CD4-positive, alpha-beta T cell (primary cell): ENCODE results near the gene IGFALS. TPM values are rescaled to one million over a fixed set of nuclear protein-coding genes. Genes with fewer than 3 reads are reported as not detected.

Experiments
- ATAC-seq: fragments of 200-7000 bp; cut with Tn5 transposase; one replicate; pipeline ENCODE4 v1.10.0; 2022; ENCODE audit warnings: mild to moderate bottlenecking; ENCODE audit not compliant: poor library complexity
- CTCF ChIA-PET: fragments of 350-600 bp; sonication (Branson Sonifier 250); formaldehyde crosslinking; loops from one replicate; lab custom pipeline; 2021; ENCODE audit warnings: antibody characterized with exemption, inconsistent platforms; lab: Charles Lee
- POLR2A ChIA-PET: fragments of 350-600 bp; sonication (Branson Sonifier 250); formaldehyde crosslinking; loops from one replicate; lab custom pipeline; 2021; ENCODE audit warnings: antibody characterized with exemption, inconsistent platforms; lab: Charles Lee
- DNase-seq, 14 experiments: peaks; one replicate each; pipeline ENCODE4 v3.0.0-alpha.2; 2013 to 2020; ENCODE audit warnings: mixed read lengths in 2 of 14
- H3K27ac ChIP-seq, 2 donors: one replicate each; pipeline versions ENCODE4 v1.5.1 to v1.7.0; 2013; ENCODE audit warnings: low read length in 2 of 2, low read depth in 1 of 2, mild to moderate bottlenecking in 1 of 2
- H3K27me3 ChIP-seq, 2 experiments: 1 replicate in 1 of 2; 2 replicates in 1 of 2; pipeline versions ENCODE4 v1.6.1 to v1.7.0; 2013; ENCODE audit warnings: low read length in 2 of 2, control low read depth in 1 of 2, mild to moderate bottlenecking in 1 of 2, moderate library complexity in 1 of 2; ENCODE audit not compliant: insufficient read depth in 2 of 2, control insufficient read depth in 1 of 2
- H3K36me3 ChIP-seq: one replicate; pipeline ENCODE4 v1.6.1; 2013; ENCODE audit warnings: low read length, control low read depth; ENCODE audit not compliant: insufficient read depth
- H3K4me1 ChIP-seq: one replicate; pipeline ENCODE4 v1.6.1; 2013; ENCODE audit warnings: low read length, control low read depth; ENCODE audit not compliant: insufficient read depth
- H3K4me3 ChIP-seq: one replicate; pipeline ENCODE4 v1.5.1; 2013; ENCODE audit warnings: mild to moderate bottlenecking, low read length, moderate library complexity
- H3K9me3 ChIP-seq, 2 experiments: 1 replicate in 1 of 2; 2 replicates in 1 of 2; pipeline versions ENCODE4 v1.6.1 to v1.7.0; 2013; ENCODE audit warnings: low read length in 2 of 2, mild to moderate bottlenecking in 2 of 2, control low read depth in 1 of 2, moderate library complexity in 1 of 2; ENCODE audit not compliant: control insufficient read depth in 1 of 2, insufficient read depth in 1 of 2
- H3K27ac Mint-ChIP-seq: one replicate; pipeline ENCODE4 v1.8.0; 2020; ENCODE audit warnings: mixed read lengths
- H3K27me3 Mint-ChIP-seq: one replicate; pipeline ENCODE4 v1.8.0; 2021; ENCODE audit warnings: mixed read lengths
- H3K36me3 Mint-ChIP-seq: one replicate; pipeline ENCODE4 v1.8.0; 2021; ENCODE audit warnings: low read depth, mixed read lengths
- H3K4me1 Mint-ChIP-seq: one replicate; pipeline ENCODE4 v1.8.0; 2021; ENCODE audit warnings: low read depth, mixed read lengths
- H3K4me3 Mint-ChIP-seq: one replicate; pipeline ENCODE4 v1.8.0; 2020; ENCODE audit warnings: mild to moderate bottlenecking, mixed read lengths
- H3K9me3 Mint-ChIP-seq: one replicate; pipeline ENCODE4 v1.8.0; 2020; ENCODE audit warnings: mixed read lengths
- intact Hi-C, 2 experiments: fragments of 100-400 bp; cut with DNase I in 1 of 2; cut with micrococcal nuclease in 1 of 2; formaldehyde crosslinking; loops; one replicate each; pipeline versions ENCODE4 v1.15.1 to v1.9.0; 2023 to 2025; cut with DNase I, micrococcal nuclease
- total RNA-seq, 174 experiments: library from RNA in 2 of 174; stranded (reverse) in 2 of 174; gene quantifications; one replicate each; pipeline ENCODE4 v1.2.3 and lab custom pipeline; 2021 to 2026
- TF ChIP-seq, protein P1 (sequence below): fragments of 200-600 bp; IDR thresholded peaks from one replicate; pipeline ENCODE4 v1.8.0; 2022; ENCODE audit warnings: antibody characterized with exemption, mild to moderate bottlenecking

IGFALS gene
- total RNA-seq, 2 experiments from 2014 or later, result 0.67 to 0.80 TPM

- ChIA-PET CTCF (interaction anchor here (0.6 kb wide), 1 partner anchor 532 kb away, joined by 5 read pairs; no protein-coding TSS in a partner anchor), POLR2A (no interaction called here)
- Mint-ChIP-seq H3K36me3 (no peaks in the 10 kb centered on the region), H3K27me3 (no peaks in the 10 kb centered on the region), H3K9me3 (no peaks in the 10 kb centered on the region), H3K4me1 (peaks cover 14% of the 10 kb centered on the region), H3K27ac (no peak overlapping the region), H3K4me3 (no peak overlapping the region)
- DNase-seq, result no peak
- Histone ChIP-seq H3K36me3 (peaks cover 2% of the 10 kb centered on the region), H3K9me3 (no peaks in the 10 kb centered on the region), H3K4me1 (peaks cover 11% of the 10 kb centered on the region), H3K27ac (no peak overlapping the region), H3K4me3 (no peak overlapping the region), H3K27me3 (no peaks in the 10 kb centered on the region)
- intact Hi-C loops, result no loop called here
- ATAC-seq, result no peak
- TF ChIP-seq, protein P1, sequence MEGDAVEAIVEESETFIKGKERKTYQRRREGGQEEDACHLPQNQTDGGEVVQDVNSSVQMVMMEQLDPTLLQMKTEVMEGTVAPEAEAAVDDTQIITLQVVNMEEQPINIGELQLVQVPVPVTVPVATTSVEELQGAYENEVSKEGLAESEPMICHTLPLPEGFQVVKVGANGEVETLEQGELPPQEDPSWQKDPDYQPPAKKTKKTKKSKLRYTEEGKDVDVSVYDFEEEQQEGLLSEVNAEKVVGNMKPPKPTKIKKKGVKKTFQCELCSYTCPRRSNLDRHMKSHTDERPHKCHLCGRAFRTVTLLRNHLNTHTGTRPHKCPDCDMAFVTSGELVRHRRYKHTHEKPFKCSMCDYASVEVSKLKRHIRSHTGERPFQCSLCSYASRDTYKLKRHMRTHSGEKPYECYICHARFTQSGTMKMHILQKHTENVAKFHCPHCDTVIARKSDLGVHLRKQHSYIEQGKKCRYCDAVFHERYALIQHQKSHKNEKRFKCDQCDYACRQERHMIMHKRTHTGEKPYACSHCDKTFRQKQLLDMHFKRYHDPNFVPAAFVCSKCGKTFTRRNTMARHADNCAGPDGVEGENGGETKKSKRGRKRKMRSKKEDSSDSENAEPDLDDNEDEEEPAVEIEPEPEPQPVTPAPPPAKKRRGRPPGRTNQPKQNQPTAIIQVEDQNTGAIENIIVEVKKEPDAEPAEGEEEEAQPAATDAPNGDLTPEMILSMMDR, result no peak
Observed at GRCh38 chr16:1832838-1833454, 39.4 kb upstream of the IGFALS start.

GRCh38 chr16:1831186-1832075 lies 37.9 kb upstream of the IGFALS start:
- Mint-ChIP-seq H3K4me3 (no peak overlapping the region), H3K27ac (no peak overlapping the region)
- intact Hi-C loops, result no loop called here

GRCh38 chr16:1830213-1830612 lies 36.7 kb upstream of the IGFALS start:
- Mint-ChIP-seq H3K27me3 (no peaks in the 10 kb centered on the region), H3K4me1 (peaks cover 30% of the 10 kb centered on the region), H3K9me3 (no peaks in the 10 kb centered on the region), H3K4me3 (no peak overlapping the region), H3K36me3 (no peaks in the 10 kb centered on the region), H3K27ac (no peak overlapping the region)
- Histone ChIP-seq H3K4me1 (peaks cover 28% of the 10 kb centered on the region), H3K36me3 (peaks cover 2% of the 10 kb centered on the region), H3K27me3 (no peaks in the 10 kb centered on the region), H3K4me3 (no peak overlapping the region), H3K27ac (no peak overlapping the region), H3K9me3 (no peaks in the 10 kb centered on the region)
- ChIA-PET CTCF (interaction anchor here (0.8 kb wide), 1 partner anchor 124 kb away, joined by 3 read pairs; the partner anchor contains the start of gene MAPK8IP3), POLR2A (no interaction called here)
- ATAC-seq, result no peak
- intact Hi-C loops, result no loop called here
- DNase-seq, result no peak
- TF ChIP-seq, protein P1, result no peak

More at GRCh38 chr16:1831186-1832075, 37.9 kb upstream of the IGFALS start:
- no peak for ATAC-seq
- Histone ChIP-seq H3K27ac (no peak overlapping the region), H3K27me3 (no peaks in the 10 kb centered on the region), H3K9me3 (no peaks in the 10 kb centered on the region), H3K4me3 (no peak overlapping the region), H3K36me3 (peaks cover 2% of the 10 kb centered on the region), H3K4me1 (peaks cover 21% of the 10 kb centered on the region)
- Mint-ChIP-seq H3K36me3 (no peaks in the 10 kb centered on the region), H3K9me3 (no peaks in the 10 kb centered on the region), H3K4me1 (peaks cover 23% of the 10 kb centered on the region), H3K27me3 (no peaks in the 10 kb centered on the region)
- DNase-seq, result no peak
- ChIA-PET POLR2A (no interaction called here), CTCF (no interaction called here)
- TF ChIP-seq, protein P1, result no peak
